Ovary (tissue), 3 donors: ENCODE measurements around the gene COMMD10.

Experiments used
- CTCF ChIP-seq, 3 donors: fragments of 450-650 bp in 2 of 3; fragments of 200-600 bp in 1 of 3; IDR thresholded peaks; one replicate each; pipeline versions ENCODE4 v1.5.1 to v1.8.0; 2016 to 2022; ENCODE audit warnings: antibody characterized with exemption in 3 of 3, mild to moderate bottlenecking in 1 of 3
- POLR2A ChIP-seq: fragments of 450-650 bp; IDR thresholded peaks from one replicate; pipeline ENCODE4 v1.6.1; 2017; ENCODE audit warnings: antibody characterized with exemption, mild to moderate bottlenecking, moderate library complexity
- donor health status: DM: no; HTN: no; CAD: no.

GRCh38 chr5:116231288-116231687 is 146.5 kb downstream of the COMMD10 start:
- TF ChIP-seq POLR2A (no peak), CTCF (IDR thresholded peaks at IDR 0.05) (no peak)
